SIG-M5 treated with dmso at 0.1 percent for 504 hours (cell line): ENCODE data around the gene LPCAT1.
"Not testable (repeated sequence)": the region's sequence is repeated elsewhere in the genome, so short reads cannot be mapped to it uniquely, and the experiment has no call there.

Experiments used
- DNase-seq: peaks from one replicate; lab custom pipeline; 2025; ENCODE audit not compliant: unreplicated experiment; lab: John Stamatoyannopoulos, UW

The LPCAT1 gene

DNA sequence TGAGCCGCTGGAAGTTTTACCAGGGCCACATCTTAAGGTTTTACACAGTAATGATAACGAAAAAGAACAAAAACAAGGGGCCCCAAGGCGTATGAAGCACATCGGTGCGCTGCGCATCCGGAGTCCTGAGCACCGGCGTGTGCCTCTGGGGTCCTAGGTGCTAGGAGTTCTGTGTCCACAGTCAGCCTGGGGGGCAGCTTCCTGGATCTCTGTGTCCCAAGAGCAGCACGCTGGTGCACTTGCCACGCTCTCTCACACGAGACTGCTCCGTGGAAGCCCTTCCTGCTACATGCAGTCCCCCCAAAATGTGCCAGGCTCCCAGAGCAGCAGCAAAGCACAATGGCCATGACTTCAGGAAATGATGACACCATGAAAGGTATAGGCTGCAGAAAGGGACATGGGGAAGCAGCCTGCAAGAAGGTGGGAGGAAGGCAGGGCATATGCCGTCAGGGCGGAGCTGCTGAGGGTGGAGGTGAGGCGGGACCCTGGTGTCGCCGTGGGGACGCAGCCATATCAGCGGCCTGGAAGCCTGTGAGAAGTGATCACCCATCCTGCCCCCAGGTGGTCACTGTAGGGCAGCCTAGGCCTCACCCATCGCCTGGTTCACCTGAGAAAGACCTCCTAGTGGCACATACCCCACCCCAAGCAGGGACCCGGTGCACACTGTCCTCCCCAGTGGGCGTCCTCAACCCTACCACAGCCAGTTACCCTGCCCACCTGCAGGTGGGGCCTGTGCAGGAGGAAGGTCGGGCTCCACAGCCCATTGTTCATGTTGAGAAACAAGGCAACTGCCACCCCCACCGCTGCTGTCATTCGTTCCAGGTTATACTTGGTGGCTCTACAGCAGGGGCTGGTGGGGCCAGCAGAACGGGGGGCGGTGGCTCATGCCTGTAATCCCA, 54.9 kb downstream of the LPCAT1 start:
- DNase-seq: no peak

DNA sequence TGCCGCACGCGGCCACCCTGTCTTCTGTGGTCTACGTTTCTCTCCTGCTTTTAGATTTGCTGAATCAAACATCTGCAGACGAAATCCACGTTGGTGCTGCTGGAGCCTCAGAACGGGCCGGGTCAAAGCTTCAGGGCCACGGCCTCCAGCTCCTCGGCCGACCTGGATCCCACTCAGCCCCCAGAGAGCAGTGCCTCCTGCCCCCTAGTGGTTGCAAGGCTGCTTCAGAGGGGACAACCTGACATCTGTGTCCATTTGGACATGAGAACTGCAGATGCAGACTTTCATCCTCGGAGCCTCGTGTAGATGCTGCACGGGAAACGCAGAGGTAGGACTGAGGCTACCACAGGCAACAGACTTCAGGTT, 55.5 kb downstream of the LPCAT1 start:
- no peak for DNase-seq

GRCh38 chr5:1467341-1468246, 56.2 kb downstream of the LPCAT1 start:
- DNase-seq: no peak

GRCh38 chr5:1466631-1467265, 57.0 kb downstream of the LPCAT1 start:
- DNase-seq: no peak

- no peak for DNase-seq
Measured at GRCh38 chr5:1465966-1466471, 57.7 kb downstream of the LPCAT1 start.

DNA sequence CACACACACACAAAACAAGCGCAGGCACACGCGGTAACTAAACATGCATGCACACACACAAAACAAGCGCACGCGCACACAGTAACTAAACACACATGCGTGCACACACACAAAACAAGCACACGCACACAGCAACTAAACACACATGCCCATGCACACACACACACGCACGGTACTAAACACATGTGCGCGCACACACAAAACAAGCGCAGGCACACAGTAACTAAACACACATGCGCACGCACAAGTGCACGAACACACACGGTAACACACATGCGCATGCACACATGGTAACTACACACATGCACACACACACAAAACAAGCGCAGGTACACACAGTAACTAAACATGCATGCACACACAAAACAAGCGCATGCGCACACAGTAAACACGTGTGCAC, 58.6 kb downstream of the LPCAT1 start:
- DNase-seq: no peak

DNA sequence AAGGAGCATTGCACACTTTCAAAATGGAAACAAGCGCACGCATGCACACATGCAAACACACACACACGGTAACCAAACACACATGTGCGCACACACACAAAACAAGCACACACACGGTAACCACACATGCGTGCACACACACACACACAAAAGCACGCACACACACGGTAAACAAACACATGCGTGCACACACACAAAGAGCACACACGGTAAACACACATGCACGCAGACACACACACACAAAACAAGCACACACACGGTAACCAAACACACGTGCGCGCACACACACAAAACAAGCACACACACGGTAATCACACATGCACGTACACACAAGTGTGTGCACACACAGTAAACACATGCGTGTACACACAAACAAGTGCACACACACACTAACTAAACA, 59.2 kb downstream of the LPCAT1 start:
- no peak for DNase-seq

DNA sequence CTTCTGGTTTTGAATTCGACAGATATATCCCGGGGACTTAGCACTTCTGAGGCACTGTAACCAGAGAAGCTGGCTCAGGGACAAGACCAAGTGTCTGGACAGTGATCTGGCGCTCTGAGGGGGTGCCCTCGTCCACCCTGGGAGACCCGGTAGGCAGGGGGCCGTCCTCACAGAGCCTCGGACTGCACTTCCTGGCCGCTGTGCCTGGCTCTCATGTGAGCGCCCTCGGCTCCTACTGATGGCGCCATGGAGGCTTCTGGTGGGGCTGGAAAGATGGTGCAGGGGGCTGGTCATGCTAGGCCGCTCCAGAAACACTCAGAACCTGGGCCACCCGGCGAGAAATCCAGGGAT, 59.7 kb downstream of the LPCAT1 start:
- no peak for DNase-seq

GRCh38 chr5:1463326-1464095, 60.2 kb downstream of the LPCAT1 start:
- no peak for DNase-seq

DNA sequence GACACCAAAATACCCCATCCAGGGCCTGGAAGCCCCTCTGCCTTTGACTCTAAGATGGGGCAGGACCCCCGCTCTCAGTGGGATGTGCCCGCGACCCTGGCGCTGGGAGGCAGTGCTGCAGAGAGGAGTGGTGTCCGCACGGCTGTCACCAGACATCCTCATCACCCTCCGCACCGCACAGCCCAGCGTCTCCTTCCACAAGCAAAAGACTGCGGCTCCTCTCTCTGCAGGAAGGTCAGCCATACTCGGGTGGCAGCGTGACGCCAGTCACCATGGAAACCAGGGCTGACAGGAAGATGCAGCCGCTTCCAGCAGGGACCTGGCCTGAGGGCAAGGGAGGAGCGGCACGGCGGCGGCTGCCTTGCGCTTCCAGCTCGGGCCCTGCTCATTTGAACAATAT, 61.4 kb downstream of the LPCAT1 start:
- DNase-seq: no peak

GRCh38 chr5:1461396-1461795, 62.4 kb downstream of the LPCAT1 start:
- no peak for DNase-seq

DNA sequence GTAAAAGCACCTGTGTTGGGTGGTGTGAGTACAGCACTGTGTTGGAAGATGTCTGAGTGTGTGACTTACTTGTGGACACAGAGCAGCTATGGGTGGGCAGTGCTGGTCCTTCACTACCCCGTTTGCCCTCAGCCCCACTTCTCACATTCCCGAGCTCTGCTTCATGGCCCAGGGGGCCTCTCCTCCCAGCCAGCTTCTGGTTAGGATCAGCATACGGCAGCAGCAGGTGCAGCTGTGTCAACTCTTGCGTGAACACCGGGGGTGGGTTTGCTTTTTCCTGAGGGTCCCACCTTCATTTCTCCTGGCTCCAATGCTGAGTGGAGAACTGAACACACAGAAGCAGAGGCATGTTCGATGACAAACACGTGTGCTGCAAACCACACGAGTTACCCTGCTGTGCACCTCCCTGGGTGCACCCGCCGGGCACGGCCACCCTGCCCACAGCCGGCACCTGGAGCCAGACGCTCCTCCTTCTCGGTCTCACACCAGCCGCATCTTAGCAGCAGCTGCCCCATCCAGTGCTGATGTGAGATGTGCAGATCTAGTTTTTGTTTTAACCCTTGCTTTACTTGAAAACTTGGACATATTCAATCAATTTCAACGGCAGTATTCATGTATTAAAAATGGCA, 63.6 kb downstream of the LPCAT1 start:
- no peak for DNase-seq

DNA sequence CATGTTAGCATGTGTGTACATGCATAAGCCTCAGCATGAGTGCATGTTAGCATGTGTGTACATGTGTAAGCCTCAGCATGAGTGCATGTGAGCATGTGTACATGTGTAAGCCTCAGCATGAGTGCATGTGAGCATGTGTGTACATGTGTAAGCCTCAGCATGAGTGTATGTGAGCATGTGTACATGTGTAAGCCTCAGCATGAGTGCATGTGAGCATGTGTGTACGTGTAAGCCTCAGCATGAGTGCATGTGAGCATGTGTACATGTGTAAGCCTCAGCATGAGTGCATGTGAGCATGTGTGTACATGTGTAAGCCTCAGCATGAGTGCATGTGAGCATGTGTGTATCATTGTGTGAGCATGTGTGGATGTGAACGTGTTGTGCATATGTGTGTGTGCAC, 64.3 kb downstream of the LPCAT1 start:
- DNase-seq: not testable (repeated sequence)

DNA sequence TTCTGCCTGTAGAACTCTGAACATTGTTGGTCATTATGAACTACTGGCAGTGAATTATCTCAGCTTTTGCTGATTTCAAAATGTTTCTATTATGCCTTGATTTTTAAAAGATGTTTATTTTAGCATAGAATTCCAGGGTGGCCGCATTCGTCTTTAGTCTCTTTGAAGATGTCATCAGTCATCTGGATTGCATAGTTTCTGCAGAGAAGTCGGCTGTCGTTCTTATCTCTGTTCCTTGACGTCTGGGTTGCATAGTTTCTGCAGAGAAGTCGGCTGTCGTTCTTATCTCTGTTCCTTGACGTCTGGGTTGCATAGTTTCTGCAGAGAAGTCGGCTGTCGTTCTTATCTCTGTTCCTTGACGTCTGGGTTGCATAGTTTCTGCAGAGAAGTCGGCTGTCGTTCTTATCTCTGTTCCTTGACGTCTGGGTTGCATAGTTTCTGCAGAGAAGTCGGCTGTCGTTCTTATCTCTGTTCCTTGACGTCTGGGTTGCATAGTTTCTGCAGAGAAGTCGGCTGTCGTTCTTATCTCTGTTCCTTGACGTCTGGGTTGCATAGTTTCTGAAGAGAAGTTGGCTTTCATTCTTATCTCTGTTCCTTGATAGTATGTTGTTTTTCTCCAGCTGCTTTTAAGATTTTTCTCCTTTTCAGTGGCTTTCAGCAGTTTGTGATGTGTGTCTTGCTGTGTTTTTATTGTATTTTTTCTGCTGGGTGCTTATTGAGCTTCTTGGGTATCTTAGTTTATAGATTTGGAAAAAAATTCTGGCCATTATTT, 67.5 kb downstream of the LPCAT1 start:
- DNase-seq: not testable (repeated sequence)

- DNase-seq: no peak
Measured at GRCh38 chr5:1453613-1454012, 70.1 kb downstream of the LPCAT1 start.

DNA sequence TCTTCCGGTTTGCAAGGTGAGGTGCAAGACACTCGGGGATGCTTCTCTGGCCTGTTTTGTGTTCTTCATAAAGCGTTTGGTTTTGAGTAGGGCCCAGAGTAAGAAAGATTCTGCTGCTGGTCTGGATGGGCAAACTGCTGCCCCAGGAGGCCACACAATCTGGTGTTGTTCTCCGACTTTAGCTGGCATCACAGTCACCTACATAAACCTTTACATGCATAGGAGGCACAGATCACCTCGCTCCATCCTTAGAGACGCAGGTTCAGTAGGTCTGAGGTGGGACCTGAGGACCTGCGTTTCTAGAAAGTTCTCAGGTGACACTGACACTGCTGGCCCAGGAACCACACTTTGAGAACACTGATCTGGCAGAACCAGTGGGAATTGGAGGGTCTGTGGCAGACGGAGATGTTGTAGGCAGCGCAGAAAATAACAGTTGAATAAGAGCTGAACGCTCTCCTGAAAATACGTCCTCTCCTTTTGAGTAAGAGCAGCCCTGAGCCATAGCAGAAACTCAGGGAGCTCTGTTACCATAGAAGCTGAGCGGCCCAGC, 74.6 kb downstream of the LPCAT1 start:
- no peak for DNase-seq

- DNase-seq: no peak
Measured at GRCh38 chr5:1448511-1449011, 75.2 kb downstream of the LPCAT1 start.

GRCh38 chr5:1447671-1448361, 75.9 kb downstream of the LPCAT1 start:
- DNase-seq: no peak
